Measurements from ENCODE around the gene HSPB7.
A peak's percentile ranks its signal among the peaks of the same experiment; 100 is the strongest.

DNA sequence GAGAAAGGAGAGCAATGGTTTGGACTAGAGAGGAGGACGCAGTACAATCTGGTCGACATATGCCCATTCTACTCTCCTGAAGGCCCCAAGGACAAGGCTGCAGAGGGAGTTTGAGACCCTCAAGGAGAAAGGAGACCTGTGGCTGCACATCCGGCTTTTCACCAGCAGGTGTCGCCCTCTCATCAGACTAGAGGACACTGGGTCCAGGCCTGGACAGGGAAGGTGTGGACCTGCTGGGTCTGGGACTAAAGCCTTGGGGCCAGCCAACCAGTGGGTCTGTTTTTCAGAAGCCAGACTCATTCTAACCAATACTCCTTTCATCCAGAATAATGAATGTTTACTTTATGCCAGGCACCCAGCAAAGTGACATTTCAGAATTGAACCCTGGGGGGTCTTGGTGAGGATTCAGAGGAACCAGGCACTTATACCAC, 8.8 kb downstream of the HSPB7 start:
- TF ChIP-seq POLR2AphosphoS5 (IDR thresholded peaks at IDR 0.05) (no peak), POLR2A (IDR thresholded peaks at IDR 0.05) (no peak)
- TF ChIP-seq, protein P1, sequence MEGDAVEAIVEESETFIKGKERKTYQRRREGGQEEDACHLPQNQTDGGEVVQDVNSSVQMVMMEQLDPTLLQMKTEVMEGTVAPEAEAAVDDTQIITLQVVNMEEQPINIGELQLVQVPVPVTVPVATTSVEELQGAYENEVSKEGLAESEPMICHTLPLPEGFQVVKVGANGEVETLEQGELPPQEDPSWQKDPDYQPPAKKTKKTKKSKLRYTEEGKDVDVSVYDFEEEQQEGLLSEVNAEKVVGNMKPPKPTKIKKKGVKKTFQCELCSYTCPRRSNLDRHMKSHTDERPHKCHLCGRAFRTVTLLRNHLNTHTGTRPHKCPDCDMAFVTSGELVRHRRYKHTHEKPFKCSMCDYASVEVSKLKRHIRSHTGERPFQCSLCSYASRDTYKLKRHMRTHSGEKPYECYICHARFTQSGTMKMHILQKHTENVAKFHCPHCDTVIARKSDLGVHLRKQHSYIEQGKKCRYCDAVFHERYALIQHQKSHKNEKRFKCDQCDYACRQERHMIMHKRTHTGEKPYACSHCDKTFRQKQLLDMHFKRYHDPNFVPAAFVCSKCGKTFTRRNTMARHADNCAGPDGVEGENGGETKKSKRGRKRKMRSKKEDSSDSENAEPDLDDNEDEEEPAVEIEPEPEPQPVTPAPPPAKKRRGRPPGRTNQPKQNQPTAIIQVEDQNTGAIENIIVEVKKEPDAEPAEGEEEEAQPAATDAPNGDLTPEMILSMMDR (IDR thresholded peaks at IDR 0.05): peak; percentile 93 to 94
